Spleen (tissue), 11 donors: ENCODE results near the gene CNDP1. TPM values are rescaled to one million over a fixed set of nuclear protein-coding genes. Genes with fewer than 3 reads are reported as not detected.

Experiments
- DNase-seq: peaks from one replicate; pipeline ENCODE4 v3.0.0-alpha.2; 2020
- H3K27ac ChIP-seq, 8 donors: fragments of 200-600 bp; sonication (generic) in 7 of 8; 1 replicate in 4 of 8; 2 replicates in 4 of 8; pipeline versions ENCODE4 v1.5.0 to v1.8.0; 2016 to 2021; ENCODE audit warnings: inconsistent platforms in 4 of 8, mild to moderate bottlenecking in 4 of 8, moderate library complexity in 1 of 8
- H3K27me3 ChIP-seq, 7 donors: fragments of 200-600 bp; sonication (generic) in 6 of 7; replicated peaks in 1 of 7; 1 replicate in 4 of 7; 2 replicates in 3 of 7; pipeline versions ENCODE4 v1.5.0 to v1.8.0; 2016 to 2021; ENCODE audit warnings: inconsistent platforms in 3 of 7, mild to moderate bottlenecking in 1 of 7
- H3K36me3 ChIP-seq, 6 donors: fragments of 200-600 bp; sonication (generic) in 5 of 6; 1 replicate in 4 of 6; 2 replicates in 2 of 6; pipeline versions ENCODE4 v1.5.0 to v1.8.0; 2016 to 2021; ENCODE audit warnings: inconsistent platforms in 2 of 6
- H3K4me1 ChIP-seq, 6 donors: fragments of 200-600 bp; sonication (generic) in 5 of 6; 1 replicate in 3 of 6; 2 replicates in 3 of 6; pipeline versions ENCODE4 v1.5.0 to v1.8.0; 2016 to 2021; ENCODE audit warnings: inconsistent platforms in 3 of 6
- H3K4me3 ChIP-seq, 8 donors: fragments of 200-600 bp; sonication (generic) in 7 of 8; 1 replicate in 4 of 8; 2 replicates in 4 of 8; pipeline versions ENCODE4 v1.5.0 to v1.8.0; 2016 to 2021; ENCODE audit warnings: inconsistent platforms in 4 of 8, mild to moderate bottlenecking in 4 of 8, moderate library complexity in 2 of 8
- H3K9me3 ChIP-seq, 8 donors: fragments of 200-600 bp; sonication (generic) in 7 of 8; 1 replicate in 4 of 8; 2 replicates in 4 of 8; pipeline versions ENCODE4 v1.5.0 to v1.8.0; 2016 to 2021; ENCODE audit warnings: inconsistent platforms in 4 of 8
- CTCF ChIP-seq, 11 experiments: fragments of 200-600 bp in 7 of 11; fragments of 450-650 bp in 4 of 11; sonication (generic) in 4 of 11; IDR thresholded peaks in 8 of 11; conservative IDR thresholded peaks in 3 of 11; 1 replicate in 7 of 11; 2 replicates in 4 of 11; pipeline versions ENCODE4 v1.4.0 to v1.8.0; 2016 to 2021; ENCODE audit warnings: antibody characterized with exemption in 11 of 11, inconsistent platforms in 4 of 11, mild to moderate bottlenecking in 1 of 11
- POLR2A ChIP-seq, 3 donors: fragments of 450-650 bp; IDR thresholded peaks; one replicate each; pipeline ENCODE4 v1.5.1; 2017; ENCODE audit warnings: antibody characterized with exemption in 3 of 3, mild to moderate bottlenecking in 1 of 3
- POLR2AphosphoS5 ChIP-seq, 3 donors: sonication (generic); formaldehyde crosslinking; IDR thresholded peaks; one replicate each; pipeline ENCODE4 v1.5.1; 2017; ENCODE audit warnings: antibody characterized with exemption in 3 of 3
- WGBS, 5 donors: extraction: QIAGEN DNeasy Blood & Tissue Kit in 3 of 5; methylation state at CpG; one replicate each; pipeline versions ENCODE4 v1.1.5 to v1.1.7; 2013 to 2018; 5-methylcytosine and 5-hydroxymethylcytosine counted together
- intact Hi-C: fragments of 100-400 bp; cut with DNase I; formaldehyde crosslinking; loops from one replicate; pipeline ENCODE4 v1.15.0; 2023; ENCODE audit warnings: low total_unique reads
- polyA plus RNA-seq, 3 donors: library from polyadenylated mRNA; stranded (reverse); fragments of 200-250 nt; gene quantifications; one replicate each; pipeline ENCODE4 v1.2.1, GENCODE V29; 2013
- total RNA-seq, 7 donors: library from RNA; depleted of rRNA in 3 of 7; stranded (reverse); fragments of >200 nt in 3 of 7; fragmentation: NEBNext Ultra II Directional in 4 of 7; extraction: Animal tissue kit (Norgen Biotek cat#: 25700) in 4 of 7; gene quantifications; one replicate each; pipeline versions ENCODE4 v1.1.0 to v1.2.1, GENCODE V29; 2016 to 2021
- donor health status: healthy with polysubstance abuse.
- donor health status: DM: no; HTN: no; CAD: no; lungs with moderate emphysema.
- donor health status: DM: no; HTN: no; CAD: no.
- donor health status: Bipolar disorder and iron deficiency.
- donor health status: healthy.
- donor health status: DM: no; HTN: no; CAD: no.
- donor health status: DM: yes; HTN: yes; CAD: no.

CNDP1 gene
- total and polyA plus RNA-seq, 10 donors, result 0.03 to 0.59 (median 0.18) TPM; not detected in 2

GRCh38 chr18:74501386-74501785, 32.9 kb upstream of the CNDP1 start:
- 70 to 87% (median 82%) methylated on average over 4 of the region's 4 CpGs for WGBS, 5 donors

GRCh38 chr18:74503137-74503536, 31.2 kb upstream of the CNDP1 start:
- Histone ChIP-seq H3K9me3 (no peaks in the 10 kb centered on the region), H3K4me3 (no peak overlapping the region), H3K36me3 (peaks cover 0 to 74% (median 63%) of the 10 kb centered on the region in 6 donors), H3K27ac (peak overlapping the region in 1 of 8 donors; percentile 14), H3K27me3 (no peaks in the 10 kb centered on the region), H3K4me1 (peaks cover 21 to 90% (median 66%) of the 10 kb centered on the region in 6 donors)
- no peak for DNase-seq
- TF ChIP-seq POLR2A (IDR thresholded peaks at IDR 0.05), result no peak
- WGBS, 5 donors, result 65 to 84% (median 73%) methylated on average over 4 of the region's 4 CpGs
- intact Hi-C loops, result no loop called here

More at GRCh38 chr18:74501386-74501785, 32.9 kb upstream of the CNDP1 start:
- intact Hi-C loops, result no loop called here
- no peak for DNase-seq
- peak overlapping the region; percentile 66 to 97 (median 94) for H3K27ac ChIP-seq
- H3K4me3 ChIP-seq, result peak overlapping the region in 7 of 8 donors; percentile 33 to 69 (median 40)
- TF ChIP-seq POLR2AphosphoS5 (IDR thresholded peaks at IDR 0.05) (peak in 1 of 3 donors; percentile 44), CTCF (IDR thresholded peaks at IDR 0.05 in 8 of 11, conservative IDR thresholded peaks at IDR 0.05 in 3 of 11) (no peak), POLR2A (IDR thresholded peaks at IDR 0.05) (no peak)
- H3K9me3 ChIP-seq, result no peaks in the 10 kb centered on the region
- peaks cover 0 to 56% (median 45%) of the 10 kb centered on the region in 6 donors for H3K36me3 ChIP-seq
- H3K27me3 ChIP-seq, result no peaks in the 10 kb centered on the region
- peaks cover 35 to 95% (median 71%) of the 10 kb centered on the region in 6 donors for H3K4me1 ChIP-seq

- H3K9me3 ChIP-seq, result no peaks in the 10 kb centered on the region
- TF ChIP-seq POLR2A (IDR thresholded peaks at IDR 0.05), result no peak
- peak in 2 of 3 donors; percentile 43 to 57 for TF ChIP-seq POLR2AphosphoS5 (IDR thresholded peaks at IDR 0.05)
- peaks cover 0 to 100% (median 89%) of the 10 kb centered on the region in 6 donors for H3K36me3 ChIP-seq
- H3K4me1 ChIP-seq, result peaks cover 14 to 64% (median 53%) of the 10 kb centered on the region in 6 donors
- intact Hi-C loops, result no loop called here
- no peaks in the 10 kb centered on the region for H3K27me3 ChIP-seq
- WGBS, 5 donors, result 79 to 91% (median 84%) methylated on average over 16 of the region's 16 CpGs
- DNase-seq, result peak; percentile 75
- H3K4me3 ChIP-seq, result no peak overlapping the region
- peak overlapping the region in 1 of 8 donors; percentile 37 for H3K27ac ChIP-seq
Measured at GRCh38 chr18:74505776-74506175, 28.5 kb upstream of the CNDP1 start.

- intact Hi-C loops, result no loop called here
- Histone ChIP-seq H3K4me3 (no peak overlapping the region), H3K27ac (peak overlapping the region in 3 of 8 donors; percentile 6 to 37 (median 22)), H3K4me1 (peaks cover 10 to 56% (median 45%) of the 10 kb centered on the region in 6 donors), H3K27me3 (no peaks in the 10 kb centered on the region), H3K36me3 (peaks cover 0 to 100% (median 90%) of the 10 kb centered on the region in 6 donors), H3K9me3 (no peaks in the 10 kb centered on the region)
- WGBS, 5 donors, result 48 to 61% (median 49%) methylated on average over 11 of the region's 11 CpGs
- no peak for TF ChIP-seq CTCF (IDR thresholded peaks at IDR 0.05 in 8 of 11, conservative IDR thresholded peaks at IDR 0.05 in 3 of 11)
- TF ChIP-seq POLR2AphosphoS5 (IDR thresholded peaks at IDR 0.05), result no peak
- TF ChIP-seq POLR2A (IDR thresholded peaks at IDR 0.05), result no peak
- DNase-seq, result no peak
Measured at GRCh38 chr18:74506448-74507084, 27.7 kb upstream of the CNDP1 start.
